H9 (cell line): Measurements from ENCODE around the gene ADAM33. TPM values are rescaled to one million over a fixed set of nuclear protein-coding genes. Genes with fewer than 3 reads are reported as not detected.
A peak's percentile ranks its signal among the peaks of the same experiment; 100 is the strongest.

Source experiments
- DNase-seq: peaks from one replicate; pipeline ENCODE4 v3.0.0-alpha.2; 2017
- H2AFZ ChIP-seq: one replicate; pipeline ENCODE4 v1.6.1; 2013; ENCODE audit warnings: mild to moderate bottlenecking, low read length, control low read depth, moderate library complexity
- H2AK5ac ChIP-seq: 2 replicates; pipeline ENCODE4 v1.6.1; 2013; ENCODE audit warnings: low read length, control low read depth, mixed read lengths; ENCODE audit not compliant: insufficient read length
- H2BK120ac ChIP-seq: one replicate; pipeline ENCODE4 v1.6.1; 2013; ENCODE audit warnings: low read depth, mild to moderate bottlenecking, low read length, control low read depth, inconsistent platforms; ENCODE audit not compliant: poor library complexity, severe bottlenecking
- H2BK12ac ChIP-seq: 2 replicates; pipeline ENCODE4 v1.6.1; 2013; ENCODE audit warnings: low read length, control low read depth, mixed read lengths, low read depth; ENCODE audit not compliant: insufficient read length
- H2BK15ac ChIP-seq: 2 replicates; pipeline ENCODE4 v1.6.1; 2013; ENCODE audit warnings: low read depth, low read length, control low read depth
- H2BK20ac ChIP-seq: one replicate; pipeline ENCODE4 v1.6.1; 2013; ENCODE audit warnings: low read depth, mild to moderate bottlenecking, low read length, control low read depth, inconsistent platforms; ENCODE audit not compliant: poor library complexity, severe bottlenecking
- H2BK5ac ChIP-seq: 2 replicates; pipeline ENCODE4 v1.6.1; 2013; ENCODE audit warnings: low read length, control low read depth, mixed read lengths; ENCODE audit not compliant: insufficient read length
- H3K14ac ChIP-seq: 2 replicates; pipeline ENCODE4 v1.6.1; 2013; ENCODE audit warnings: low read length, control low read depth; ENCODE audit not compliant: insufficient read depth
- H3K18ac ChIP-seq: 2 replicates; pipeline ENCODE4 v1.6.1; 2013; ENCODE audit warnings: low read depth, mild to moderate bottlenecking, mixed read lengths, low read length, control low read depth; ENCODE audit not compliant: insufficient read length
- H3K23ac ChIP-seq: 2 replicates; pipeline ENCODE4 v1.6.1; 2013; ENCODE audit warnings: low read length, control low read depth, mixed read lengths, low read depth; ENCODE audit not compliant: insufficient read length
- H3K23me2 ChIP-seq: 2 replicates; pipeline ENCODE4 v1.6.1; 2013; ENCODE audit warnings: low read depth, mild to moderate bottlenecking, mixed read lengths, low read length, control low read depth; ENCODE audit not compliant: insufficient read length, poor library complexity, severe bottlenecking
- H3K27ac ChIP-seq: 2 replicates; pipeline ENCODE4 v1.5.1; 2013; ENCODE audit warnings: low read length, control low read depth, mixed read lengths, low read depth; ENCODE audit not compliant: insufficient read length
- H3K27me3 ChIP-seq: 2 replicates; pipeline ENCODE4 v1.6.1; 2013; ENCODE audit warnings: low read length, control low read depth, inconsistent platforms; ENCODE audit not compliant: insufficient read depth
- H3K4ac ChIP-seq: 2 replicates; pipeline ENCODE4 v1.6.1; 2013; ENCODE audit warnings: low read depth, mild to moderate bottlenecking, control low read depth, inconsistent platforms, low read length, moderate library complexity
- H3K4me1 ChIP-seq: 2 replicates; pipeline ENCODE4 v1.6.1; 2013; ENCODE audit warnings: low read length, control low read depth, inconsistent platforms; ENCODE audit not compliant: insufficient read depth
- H3K4me2 ChIP-seq: 2 replicates; pipeline ENCODE4 v1.6.1; 2013; ENCODE audit warnings: low read length, control low read depth, mixed read lengths; ENCODE audit not compliant: insufficient read length, insufficient read depth
- H3K56ac ChIP-seq: 2 replicates; pipeline ENCODE4 v1.6.1; 2013; ENCODE audit warnings: low read depth, mild to moderate bottlenecking, mixed read lengths, low read length, control low read depth; ENCODE audit not compliant: insufficient read length
- H3K79me1 ChIP-seq: 2 replicates; pipeline ENCODE4 v1.6.1; 2013; ENCODE audit warnings: low read depth, mild to moderate bottlenecking, moderate library complexity, low read length, control low read depth, inconsistent platforms; ENCODE audit not compliant: insufficient read depth, poor library complexity, severe bottlenecking
- H3K79me2 ChIP-seq: 2 replicates; pipeline ENCODE4 v1.6.1; 2013; ENCODE audit warnings: low read length, control low read depth, inconsistent platforms; ENCODE audit not compliant: insufficient read depth
- H3K9ac ChIP-seq: 2 replicates; pipeline ENCODE4 v1.6.1; 2013; ENCODE audit warnings: low read length, control low read depth, mixed read lengths; ENCODE audit not compliant: insufficient read length; ENCODE audit errors: extremely low read depth
- H3K9me3 ChIP-seq: one replicate; pipeline ENCODE4 v1.6.1; 2013; ENCODE audit warnings: low read depth, low read length, inconsistent platforms; ENCODE audit not compliant: control insufficient read depth
- H3T11ph ChIP-seq: one replicate; pipeline ENCODE4 v1.6.1; 2013; ENCODE audit warnings: mild to moderate bottlenecking, low read length, control low read depth, inconsistent platforms
- H4K20me1 ChIP-seq: one replicate; pipeline ENCODE4 v1.6.1; 2013; ENCODE audit not compliant: control insufficient read depth, insufficient read length, insufficient read depth
- H4K5ac ChIP-seq: 2 replicates; pipeline ENCODE4 v1.6.1; 2013; ENCODE audit warnings: low read depth, mild to moderate bottlenecking, mixed read lengths, low read length, control low read depth; ENCODE audit not compliant: insufficient read length
- H4K8ac ChIP-seq: replicated peaks from 2 replicates; pipeline ENCODE4 v1.6.1; 2013; ENCODE audit warnings: low read length, control low read depth, mixed read lengths, low read depth; ENCODE audit not compliant: insufficient read length
- H4K91ac ChIP-seq: 2 replicates; pipeline ENCODE4 v1.6.1; 2013; ENCODE audit warnings: low read depth, mild to moderate bottlenecking, moderate library complexity, mixed read lengths, low read length, control low read depth; ENCODE audit not compliant: insufficient read length
- H3K27ac Mint-ChIP-seq, 3 experiments: 2 replicates in 2 of 3; 3 replicates in 1 of 3; pipeline ENCODE4 v1.8.0; 2020 to 2021; ENCODE audit warnings: mixed read lengths in 3 of 3, mild to moderate bottlenecking in 1 of 3, moderate library complexity in 1 of 3
- H3K27me3 Mint-ChIP-seq: 2 replicates; pipeline ENCODE4 v1.8.0; 2021; ENCODE audit warnings: low read depth, mild to moderate bottlenecking, moderate library complexity, mixed read lengths
- H3K36me3 Mint-ChIP-seq, 3 experiments: 2 replicates in 2 of 3; 3 replicates in 1 of 3; pipeline ENCODE4 v1.8.0; 2020 to 2021; ENCODE audit warnings: low read depth in 3 of 3, mixed read lengths in 3 of 3; ENCODE audit not compliant: insufficient read depth in 1 of 3
- H3K4me1 Mint-ChIP-seq, 2 experiments: 2 replicates each; pipeline ENCODE4 v1.8.0; 2020; ENCODE audit warnings: mixed read lengths in 2 of 2
- H3K4me3 Mint-ChIP-seq, 2 experiments: 2 replicates in 1 of 2; 3 replicates in 1 of 2; pipeline ENCODE4 v1.8.0; 2020 to 2021; ENCODE audit warnings: mild to moderate bottlenecking in 2 of 2, mixed read lengths in 2 of 2, moderate library complexity in 1 of 2
- H3K9me3 Mint-ChIP-seq, 2 experiments: 2 replicates in 1 of 2; 3 replicates in 1 of 2; pipeline ENCODE4 v1.8.0; 2020; ENCODE audit warnings: mild to moderate bottlenecking in 2 of 2, mixed read lengths in 2 of 2, moderate library complexity in 1 of 2
- CTCF ChIP-seq: fragments of 200-600 bp; sonication (generic); conservative IDR thresholded peaks from 3 replicates; pipeline ENCODE4 v1.8.0; 2021; ENCODE audit warnings: antibody characterized with exemption, mild to moderate bottlenecking
- WGBS: extraction: QIAGEN DNeasy Blood & Tissue Kit; methylation state at CpG from one replicate; pipeline ENCODE4 v1.1.7; 2013; ENCODE audit warnings: missing lambda C conversion rate, low lambda C conversion rate, mixed read lengths; ENCODE audit not compliant: insufficient read length; ENCODE audit errors: extremely low coverage; 5-methylcytosine and 5-hydroxymethylcytosine counted together
- total RNA-seq: library from RNA; stranded (reverse); gene quantifications from 2 replicates; pipeline ENCODE4 v1.2.1, GENCODE V29; 2021

Gene ADAM33
- total RNA-seq, 1 experiment from 2014 or later, result 4.0 TPM

GRCh38 chr20:3658019-3658715, 23.6 kb downstream of the ADAM33 start:
- Histone ChIP-seq H2BK12ac (no peak overlapping the region), H2AK5ac (no peak overlapping the region), H4K91ac (no peak overlapping the region), H3K23ac (no peak overlapping the region), H3T11ph (no peak overlapping the region), H2AFZ (no peak overlapping the region), H3K79me1 (no peaks in the 10 kb centered on the region), H3K27ac (no peak overlapping the region), H2BK5ac (no peak overlapping the region), H3K4ac (no peak overlapping the region), H3K9me3 (no peaks in the 10 kb centered on the region), H2BK120ac (no peak overlapping the region), H3K27me3 (peaks cover 5% of the 10 kb centered on the region; the same call in 1 of the 2 replicates), H3K4me1 (no peaks in the 10 kb centered on the region; the same call in 1 of the 2 replicates), H2BK20ac (no peak overlapping the region), H3K23me2 (no peaks in the 10 kb centered on the region), H3K14ac (no peak overlapping the region; the same call in 1 of the 2 replicates), H4K8ac (no peak overlapping the region), H4K5ac (peak overlapping the region; percentile 24), H3K4me2 (no peak overlapping the region), H3K9ac (no peak overlapping the region), H4K20me1 (no peaks in the 10 kb centered on the region), H3K79me2 (no peaks in the 10 kb centered on the region), H3K18ac (no peak overlapping the region), H3K56ac (no peak overlapping the region), H2BK15ac (no peak overlapping the region)
- Mint-ChIP-seq H3K4me1 (peaks cover 11 to 16% of the 10 kb centered on the region in 2 experiments), H3K27ac (no peak overlapping the region), H3K36me3 (no peaks in the 10 kb centered on the region; a peak in 2 of 7 replicates), H3K4me3 (no peak overlapping the region), H3K27me3 (peaks cover 43% of the 10 kb centered on the region), H3K9me3 (peaks cover 3 to 8% of the 10 kb centered on the region in 2 experiments; a peak in 2 of 5 replicates)
- peak; percentile 24 for DNase-seq
- TF ChIP-seq CTCF, result no peak
- no CpG with 5 or more reads among the region's 7 CpGs for WGBS
